GM12878 (cell line): ENCODE measurements around the gene DCTPP1. TPM values are rescaled to one million over a fixed set of nuclear protein-coding genes. Genes with fewer than 3 reads are reported as not detected.
A peak's percentile ranks its signal among the peaks of the same experiment; 100 is the strongest.

Source experiments
- ATAC-seq: fragments of 200-7000 bp; cut with Tn5 transposase; 3 replicates; pipeline ENCODE4 v1.9.1; 2020; ENCODE audit warnings: mild to moderate bottlenecking, moderate library complexity
- BruUV-seq: library from RNA; stranded (reverse); fragments of 400-500 nt; replicated peaks from 2 replicates; lab custom pipeline; 2021; lab: Mats Ljungman, UMichigan
- CTCF ChIA-PET: fragments of 300-600 bp; sonication (Branson Sonifier 250); formaldehyde crosslinking; extraction: SDS; loops from one replicate; lab custom pipeline; 2021; ENCODE audit warnings: inconsistent platforms; lab: Yijun Ruan, JAX
- POLR2A ChIA-PET: fragments of 350-600 bp; formaldehyde crosslinking; extraction: SDS; loops from one replicate; lab custom pipeline; 2021; ENCODE audit warnings: inconsistent platforms; lab: Charles Lee
- RAD21 ChIA-PET: fragments of 300-600 bp; sonication (Branson Sonifier 250); formaldehyde crosslinking; loops from one replicate; lab custom pipeline; 2023; ENCODE audit warnings: antibody characterized with exemption; ENCODE audit not compliant: unreplicated experiment; lab: Charles Lee
- SMC1A ChIA-PET: fragments of 300-600 bp; sonication (Branson Sonifier 250); formaldehyde crosslinking; loops from one replicate; lab custom pipeline; 2023; ENCODE audit not compliant: unreplicated experiment, uncharacterized antibody; lab: Charles Lee
- DNase-seq: peaks from one replicate; pipeline ENCODE4 v3.0.0-alpha.2; 2011; ENCODE audit warnings: low read depth, low spot score
- FAIRE-seq: peaks from 3 replicates; lab custom pipeline; 2011; peaks lifted over from hg19 to GRCh38; lab: Jason Lieb, UNC
- H2AFZ ChIP-seq: 2 replicates; pipeline ENCODE4 v1.6.0; 2011; ENCODE audit warnings: low read depth, low read length, control low read depth; ENCODE audit not compliant: control insufficient read depth
- H3K27ac ChIP-seq: 2 replicates; pipeline ENCODE4 v1.5.1; 2011; ENCODE audit warnings: control low read depth; ENCODE audit not compliant: control insufficient read depth, insufficient read depth
- H3K27me3 ChIP-seq, 2 experiments: replicated peaks in 1 of 2; 2 replicates each; pipeline versions ENCODE4 v1.6.0 to v1.6.1; 2011; ENCODE audit warnings: low read length in 1 of 2; ENCODE audit not compliant: control insufficient read depth in 2 of 2, insufficient read depth in 2 of 2
- H3K36me3 ChIP-seq, 2 experiments: 2 replicates each; pipeline ENCODE4 v1.5.1; 2011; ENCODE audit warnings: low read length in 1 of 2; ENCODE audit not compliant: control insufficient read depth in 2 of 2, insufficient read depth in 2 of 2
- H3K4me1 ChIP-seq: 2 replicates; pipeline ENCODE4 v1.6.1; 2011; ENCODE audit warnings: mild to moderate bottlenecking, low read length, moderate library complexity, mixed read lengths; ENCODE audit not compliant: control insufficient read depth, insufficient read depth
- H3K4me2 ChIP-seq: 2 replicates; pipeline ENCODE4 v1.6.0; 2011; ENCODE audit warnings: control low read depth; ENCODE audit not compliant: control insufficient read depth, insufficient read depth
- H3K4me3 ChIP-seq: fragments of 200-600 bp; sonication (generic); 2 replicates; pipeline ENCODE4 v1.5.1; 2016
- H3K79me2 ChIP-seq: 2 replicates; pipeline ENCODE4 v1.6.0; 2011; ENCODE audit warnings: low read length; ENCODE audit not compliant: control insufficient read depth, insufficient read depth
- H3K9ac ChIP-seq: 2 replicates; pipeline ENCODE4 v1.8.0; 2011; ENCODE audit warnings: low read length, control low read depth, mixed read lengths; ENCODE audit not compliant: control insufficient read depth, insufficient read depth
- H3K9me3 ChIP-seq: replicated peaks from 3 replicates; pipeline ENCODE4 v1.5.1; 2011; ENCODE audit warnings: mild to moderate bottlenecking, low read length; ENCODE audit not compliant: control insufficient read depth, insufficient read depth
- H4K20me1 ChIP-seq: 2 replicates; pipeline ENCODE4 v1.6.0; 2011; ENCODE audit not compliant: control insufficient read depth, insufficient read depth
- BHLHE40 ChIP-seq, 2 experiments: fragments of 450-650 bp in 1 of 2; IDR thresholded peaks; 2 replicates each; pipeline ENCODE4 v1.6.1; 2011 to 2017; ENCODE audit warnings: low read depth in 2 of 2, borderline replicate concordance in 1 of 2, improper control_type of control experiment in 1 of 2, low read length in 1 of 2, mild to moderate bottlenecking in 1 of 2
- CEBPB ChIP-seq, 2 experiments: fragments of 150-350 bp in 1 of 2; IDR thresholded peaks; 2 replicates each; pipeline ENCODE4 v1.6.1; 2012 to 2014; ENCODE audit warnings: low read depth in 2 of 2, low read length in 2 of 2, borderline replicate concordance in 1 of 2, inconsistent platforms in 1 of 2
- IKZF2 ChIP-seq, 2 experiments: fragments of 450-650 bp; IDR thresholded peaks; 2 replicates each; pipeline ENCODE4 v1.6.1; 2017; ENCODE audit warnings: mild to moderate bottlenecking in 2 of 2, moderate library complexity in 2 of 2
- IRF3 ChIP-seq: fragments of 450-650 bp; IDR thresholded peaks from 2 replicates; pipeline ENCODE4 v1.6.1; 2014; ENCODE audit warnings: mild to moderate bottlenecking
- IRF4 ChIP-seq: IDR thresholded peaks from 2 replicates; pipeline ENCODE4 v1.6.1; 2011; ENCODE audit warnings: low read depth, low read length
- KAT2A ChIP-seq: conservative IDR thresholded peaks from 2 replicates; pipeline ENCODE4 v1.6.1; 2011; ENCODE audit warnings: low read depth, low read length; ENCODE audit not compliant: control insufficient read depth
- MEF2A ChIP-seq: IDR thresholded peaks from 2 replicates; pipeline ENCODE4 v1.6.1; 2011; ENCODE audit warnings: low read depth, mild to moderate bottlenecking, low read length, moderate library complexity; ENCODE audit not compliant: insufficient read depth
- NKRF ChIP-seq: fragments of 450-650 bp; conservative IDR thresholded peaks from 2 replicates; pipeline ENCODE4 v1.6.1; 2017; ENCODE audit warnings: mild to moderate bottlenecking, moderate library complexity
- PAX5 ChIP-seq: IDR thresholded peaks from 2 replicates; pipeline ENCODE4 v1.6.1; 2011; ENCODE audit warnings: low read depth, low read length, borderline replicate concordance
- SIX5 ChIP-seq: IDR thresholded peaks from 2 replicates; pipeline ENCODE4 v1.6.1; 2011; ENCODE audit warnings: mild to moderate bottlenecking, low read depth, low read length, moderate library complexity; ENCODE audit not compliant: severe bottlenecking
- SUPT20H ChIP-seq: IDR thresholded peaks from 2 replicates; pipeline ENCODE4 v1.6.1; 2011; ENCODE audit warnings: low read depth, mild to moderate bottlenecking, low read length, moderate library complexity, borderline replicate concordance; ENCODE audit not compliant: control insufficient read depth
- TBL1XR1 ChIP-seq: IDR thresholded peaks from 2 replicates; pipeline ENCODE4 v1.6.1; 2012; ENCODE audit warnings: low read depth, low read length, improper control_type of control experiment
- TCF7 ChIP-seq: IDR thresholded peaks from 2 replicates; pipeline ENCODE4 v1.6.1; 2014; ENCODE audit warnings: antibody characterized with exemption, borderline replicate concordance
- ZBED1 ChIP-seq: IDR thresholded peaks from 2 replicates; pipeline ENCODE4 v1.6.1; 2016; ENCODE audit warnings: borderline replicate concordance
- WGBS: methylation state at CpG from one replicate; pipeline ENCODE4 v1.1.6; 2016; ENCODE audit warnings: low lambda C conversion rate; ENCODE audit not compliant: insufficient replicate concordance, insufficient coverage; ENCODE audit errors: missing lambda C conversion rate; 5-methylcytosine and 5-hydroxymethylcytosine counted together
- in situ Hi-C: fragments of 300-500 bp; cut with MboI; formaldehyde crosslinking; loops from 9 replicates; pipeline ENCODE4 v1.14.3; 2018; ENCODE audit warnings: mixed read lengths
- intact Hi-C: fragments of 100-400 bp; cut with micrococcal nuclease; formaldehyde crosslinking; loops from one replicate; pipeline ENCODE4 v1.14.2; 2022; ENCODE audit not compliant: unreplicated experiment
- polyA plus RNA-seq, 11 experiments: library from polyadenylated mRNA; depleted of rRNA in 4 of 11; unstranded in 6 of 11; stranded (reverse) in 5 of 11; fragments of >200 nt; fragmentation: Nextera tagmentation in 4 of 11; fragmentation: Illumina TruSeq in 1 of 11; extraction: Ambion mirVana in 4 of 11; extraction: Trizol in 1 of 11; gene quantifications; 1 replicate in 1 of 11; 2 replicates in 10 of 11; pipeline versions ENCODE4 v1.2.1 to v1.2.3, GENCODE V29; 2011 to 2016; ENCODE audit warnings: inconsistent platforms in 2 of 11, missing spikeins in 2 of 11, low read depth in 1 of 11
- total RNA-seq, 4 experiments: library from RNA; depleted of rRNA in 3 of 4; stranded (reverse); fragments of >200 nt in 3 of 4; fragmentation: Illumina TruSeq in 1 of 4; extraction: Trizol in 1 of 4; gene quantifications; 2 replicates each; pipeline versions ENCODE4 v1.2.1 to v1.2.3, GENCODE V29; 2013 to 2021
- TF ChIP-seq, protein P1 (sequence below): fragments of 450-650 bp; IDR thresholded peaks from 2 replicates; pipeline ENCODE4 v1.6.1; 2018; ENCODE audit warnings: mild to moderate bottlenecking, low read depth, moderate library complexity; ENCODE audit not compliant: partially characterized antibody

The DCTPP1 gene
- total and polyA plus RNA-seq, 10 of the 15 experiments (the other 5 are each of a cell fraction or from before 2014, with no cell fraction given), result 72.1 to 266 (median 157) TPM

DNA sequence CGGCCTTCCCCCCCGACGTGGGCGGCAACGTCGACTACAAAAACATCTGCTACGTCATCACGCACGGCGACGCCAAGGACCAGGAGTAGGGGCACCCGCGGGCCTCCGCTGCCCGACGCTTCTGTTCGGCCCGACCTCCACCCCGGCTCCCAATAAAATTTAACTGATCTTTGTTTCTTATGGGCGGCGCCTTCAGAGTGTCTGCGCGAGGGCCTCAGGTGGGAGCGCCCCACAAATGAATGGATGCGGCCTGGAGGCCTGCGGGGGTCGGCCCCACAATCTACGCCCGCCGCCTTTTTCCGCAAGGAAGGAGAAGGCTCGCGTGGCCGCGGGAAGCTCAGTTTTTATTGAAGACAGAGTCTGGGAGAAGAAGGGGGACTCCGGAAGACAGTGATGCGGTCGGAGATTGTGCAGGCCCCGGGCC lies 52.0 kb downstream of the DCTPP1 start (continued):
- TF ChIP-seq NKRF, result peak; percentile 68

DNA sequence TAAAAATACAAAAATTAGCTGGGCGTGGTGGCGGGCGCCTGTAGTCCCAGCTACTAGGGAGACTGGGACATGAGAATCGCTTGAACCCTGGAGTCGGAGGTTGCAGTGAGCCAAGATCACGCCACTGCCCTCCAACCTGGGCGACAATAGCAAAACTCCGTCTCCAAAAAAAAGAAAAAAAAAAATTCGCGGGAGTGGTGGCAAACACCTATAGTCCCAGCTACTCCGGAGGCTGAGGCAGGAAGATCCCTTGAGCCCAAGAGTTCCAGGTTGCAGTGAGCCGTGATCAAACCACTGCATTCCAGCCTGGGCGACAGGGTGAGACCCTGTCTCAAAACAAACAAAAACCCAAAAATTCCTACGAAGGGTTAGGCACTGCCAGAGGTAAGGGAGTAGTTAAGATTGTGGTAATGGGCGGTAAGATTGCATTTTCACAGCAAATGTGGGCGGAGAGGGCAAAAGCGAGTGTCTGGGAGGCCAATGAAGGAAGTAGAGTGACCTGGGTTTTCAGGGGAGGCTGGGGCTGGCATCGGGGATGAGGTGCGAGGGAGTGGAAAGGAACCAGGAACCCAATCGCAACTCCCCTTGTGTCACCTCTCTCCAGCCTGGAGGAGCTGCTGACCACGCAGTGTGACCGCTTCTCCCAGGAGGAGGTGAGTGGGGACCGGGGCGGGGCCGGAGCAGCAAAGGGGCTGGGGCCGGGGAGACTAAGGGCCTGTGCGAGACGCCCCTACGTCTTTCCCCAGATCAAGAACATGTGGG lies 52.6 kb downstream of the DCTPP1 start:
- H3K4me2 ChIP-seq, result peak overlapping the region; percentile 92
- intact Hi-C loops (no loop called here), in situ Hi-C loops (no loop called here)
- peaks cover 23% of the 10 kb centered on the region for H3K79me2 ChIP-seq
- BruUV-seq, result no TSS peak
- H3K36me3 ChIP-seq, result peaks cover 0 to 4% of the 10 kb centered on the region in 2 experiments; a peak in 2 of 4 replicates
- no peaks in the 10 kb centered on the region for H3K9me3 ChIP-seq
- FAIRE-seq, result peak; percentile 61
- DNase-seq, result no peak
- ChIA-PET CTCF (interaction anchor here (0.8 to 1.6 kb wide), 3 partner anchors 19 to 221 kb away, joined by 3 read pairs; no protein-coding TSS in a partner anchor), SMC1A (interaction anchor here (0.6 to 1.3 kb wide), 3 partner anchors 21 to 53 kb away, joined by 3 read pairs; partner anchors contain the start of gene DCTPP1), POLR2A (interaction anchor here (0.7 to 1.5 kb wide), 4 partner anchors 8 to 286 kb away, joined by 3 to 4 read pairs (median 3); partner anchors contain the start of genes PRR14 and TBX6), RAD21 (interaction anchor here (1.1 to 1.6 kb wide), 3 partner anchors 32 to 53 kb away, joined by 3 read pairs; partner anchors contain the start of gene DCTPP1)
- H3K27me3 ChIP-seq, result no peaks in the 10 kb centered on the region
- H3K4me1 ChIP-seq, result peaks cover 21% of the 10 kb centered on the region
- no peak; the same call in 1 of the 3 replicates for ATAC-seq
- peak overlapping the region; percentile 80; the same call in 1 of the 2 replicates for H3K4me3 ChIP-seq
- WGBS, result 46% methylated on average over 29 of the region's 29 CpGs
- H3K27ac ChIP-seq, result peak overlapping the region; percentile 97
- peak overlapping the region; percentile 85 for H3K9ac ChIP-seq
- H2AFZ ChIP-seq, result peak overlapping the region; percentile 76
- no peaks in the 10 kb centered on the region for H4K20me1 ChIP-seq
- TF ChIP-seq TBL1XR1 (no peak), MEF2A (no peak), SIX5 (no peak), KAT2A (no peak), SUPT20H (no peak), ZBED1 (no peak; the same call in 1 of the 2 replicates), IRF4 (no peak), PAX5 (peak; percentile 72), TCF7 (no peak), IKZF2 (IDR thresholded peaks at IDR 0.05) (peak in 1 of 2 experiments; percentile 19; a peak in 1 of 4 replicates), CEBPB (IDR thresholded peaks at IDR 0.05; ENCODE audit: borderline replicate concordance in 1 of 2, low read depth in 2 of 2, low read length in 2 of 2) (no peak), BHLHE40 (IDR thresholded peaks at IDR 0.05; ENCODE audit: borderline replicate concordance in 1 of 2, low read depth in 2 of 2, low read length in 1 of 2) (no peak), IRF3 (no peak)
- TF ChIP-seq, protein P1, sequence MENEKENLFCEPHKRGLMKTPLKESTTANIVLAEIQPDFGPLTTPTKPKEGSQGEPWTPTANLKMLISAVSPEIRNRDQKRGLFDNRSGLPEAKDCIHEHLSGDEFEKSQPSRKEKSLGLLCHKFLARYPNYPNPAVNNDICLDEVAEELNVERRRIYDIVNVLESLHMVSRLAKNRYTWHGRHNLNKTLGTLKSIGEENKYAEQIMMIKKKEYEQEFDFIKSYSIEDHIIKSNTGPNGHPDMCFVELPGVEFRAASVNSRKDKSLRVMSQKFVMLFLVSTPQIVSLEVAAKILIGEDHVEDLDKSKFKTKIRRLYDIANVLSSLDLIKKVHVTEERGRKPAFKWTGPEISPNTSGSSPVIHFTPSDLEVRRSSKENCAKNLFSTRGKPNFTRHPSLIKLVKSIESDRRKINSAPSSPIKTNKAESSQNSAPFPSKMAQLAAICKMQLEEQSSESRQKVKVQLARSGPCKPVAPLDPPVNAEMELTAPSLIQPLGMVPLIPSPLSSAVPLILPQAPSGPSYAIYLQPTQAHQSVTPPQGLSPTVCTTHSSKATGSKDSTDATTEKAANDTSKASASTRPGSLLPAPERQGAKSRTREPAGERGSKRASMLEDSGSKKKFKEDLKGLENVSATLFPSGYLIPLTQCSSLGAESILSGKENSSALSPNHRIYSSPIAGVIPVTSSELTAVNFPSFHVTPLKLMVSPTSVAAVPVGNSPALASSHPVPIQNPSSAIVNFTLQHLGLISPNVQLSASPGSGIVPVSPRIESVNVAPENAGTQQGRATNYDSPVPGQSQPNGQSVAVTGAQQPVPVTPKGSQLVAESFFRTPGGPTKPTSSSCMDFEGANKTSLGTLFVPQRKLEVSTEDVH, result no peak
